ENCODE results near the gene ZNF660.

Gene ZNF660

GRCh38 chr3:44642337-44642736 lies 57.6 kb downstream of the ZNF660 start:
- no peak for DNase-seq

DNA sequence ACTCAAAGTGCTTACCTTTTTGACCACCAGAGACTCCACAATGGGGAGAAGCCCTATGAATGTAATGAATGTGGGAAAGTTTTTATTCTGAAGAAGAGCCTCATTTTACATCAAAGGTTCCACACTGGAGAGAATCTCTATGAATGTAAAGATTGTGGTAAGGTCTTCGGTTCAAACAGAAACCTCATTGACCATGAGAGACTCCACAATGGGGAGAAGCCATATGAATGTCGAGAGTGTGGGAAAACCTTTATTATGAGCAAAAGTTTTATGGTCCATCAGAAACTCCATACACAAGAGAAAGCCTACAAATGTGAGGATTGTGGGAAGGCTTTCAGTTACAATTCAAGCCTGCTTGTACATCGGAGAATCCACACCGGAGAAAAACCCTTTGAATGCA lies 58.3 kb downstream of the ZNF660 start:
- DNase-seq = no peak

DNA sequence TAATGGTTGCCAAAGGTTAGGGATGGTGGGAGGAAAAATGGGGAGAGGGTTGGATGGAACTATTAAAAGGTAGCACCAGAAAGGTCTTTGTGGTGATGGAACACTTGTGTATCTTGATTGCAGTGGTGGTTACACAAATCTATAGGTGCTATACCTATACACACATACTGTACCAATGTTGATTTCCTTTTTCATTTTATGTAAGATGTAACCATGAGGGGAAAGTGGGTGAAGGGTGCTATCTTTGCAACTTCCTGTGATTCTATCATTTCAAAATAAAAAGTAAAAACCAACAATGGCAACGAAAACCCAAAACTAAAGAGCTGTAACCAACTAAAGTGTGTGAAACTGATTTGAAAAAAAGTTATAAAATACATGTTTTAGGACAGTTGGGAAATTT lies 63.0 kb downstream of the ZNF660 start:
- no peak for DNase-seq

GRCh38 chr3:44648564-44649229 lies 63.9 kb downstream of the ZNF660 start, which contains the start of gene ZNF35:
TSS of gene ZNF35 (plus strand) at chr3:44648732. CDS start at chr3:44651068, 2,336 bp downstream.
- DNase-seq = peak; percentile 16

All from GF-D8 (cell line).